IMR-90 (cell line): Measurements from ENCODE around the gene INTS15. TPM values are rescaled to one million over a fixed set of nuclear protein-coding genes. Genes with fewer than 3 reads are reported as not detected.

ENCODE experiments used
- ATAC-seq: fragments of 200-7000 bp; cut with Tn5 transposase; 2 replicates; pipeline ENCODE4 v1.9.1; 2020; ENCODE audit warnings: low read depth, mild to moderate bottlenecking, moderate library complexity
- BruUV-seq: library from RNA; stranded (reverse); fragments of 400-500 nt; replicated peaks from 2 replicates; lab custom pipeline; 2021; lab: Mats Ljungman, UMichigan
- CTCF ChIA-PET: fragments of 300-600 bp; formaldehyde crosslinking; extraction: SDS; loops from one replicate; lab custom pipeline; 2021; ENCODE audit warnings: antibody characterized with exemption; lab: Yijun Ruan, JAX
- POLR2A ChIA-PET: fragments of 300-600 bp; sonication (Branson Sonifier 250); formaldehyde crosslinking; loops from one replicate; lab custom pipeline; 2022; ENCODE audit warnings: antibody characterized with exemption; ENCODE audit not compliant: unreplicated experiment; lab: Charles Lee
- DNase-seq: peaks from one replicate; pipeline ENCODE4 v3.0.0; 2013
- H2AFZ ChIP-seq: replicated peaks from 2 replicates; pipeline ENCODE3; 2013; ENCODE audit warnings: low read length, mild to moderate bottlenecking; ENCODE audit not compliant: poor library complexity
- H2AK5ac ChIP-seq: 2 replicates; pipeline ENCODE4 v1.6.1; 2013; ENCODE audit warnings: low read depth, low read length, inconsistent platforms
- H2AK9ac ChIP-seq: replicated peaks from 2 replicates; pipeline ENCODE3; 2013; ENCODE audit warnings: mild to moderate bottlenecking, low read depth, low read length, moderate library complexity; ENCODE audit not compliant: poor library complexity
- H2BK120ac ChIP-seq: 2 replicates; pipeline ENCODE4 v1.6.1; 2013; ENCODE audit warnings: low read depth, low read length, inconsistent platforms
- H2BK15ac ChIP-seq: 3 replicates; pipeline ENCODE4 v1.6.1; 2013; ENCODE audit warnings: low read depth, low read length, inconsistent platforms
- H2BK20ac ChIP-seq: 2 replicates; pipeline ENCODE4 v1.6.1; 2013; ENCODE audit warnings: low read depth, mild to moderate bottlenecking, inconsistent platforms, low read length, moderate library complexity
- H2BK5ac ChIP-seq: 2 replicates; pipeline ENCODE4 v1.6.1; 2013; ENCODE audit warnings: mild to moderate bottlenecking, low read depth, low read length, inconsistent platforms; ENCODE audit not compliant: poor library complexity, severe bottlenecking
- H3K14ac ChIP-seq: replicated peaks from 2 replicates; pipeline ENCODE4 v1.6.1; 2013; ENCODE audit warnings: low read depth, low read length, inconsistent platforms
- H3K18ac ChIP-seq: 2 replicates; pipeline ENCODE4 v1.6.1; 2013; ENCODE audit warnings: low read depth, low read length, control low read depth
- H3K23ac ChIP-seq: 2 replicates; pipeline ENCODE4 v1.6.1; 2013; ENCODE audit warnings: low read depth, low read length, inconsistent platforms
- H3K27ac ChIP-seq: 2 replicates; pipeline ENCODE4 v1.5.1; 2013; ENCODE audit warnings: mild to moderate bottlenecking, control low read depth, low read length; ENCODE audit not compliant: insufficient read depth
- H3K27me3 ChIP-seq: 2 replicates; pipeline ENCODE4 v1.6.1; 2013; ENCODE audit warnings: low read length; ENCODE audit not compliant: control insufficient read depth, insufficient read depth
- H3K36me3 ChIP-seq: 2 replicates; pipeline ENCODE4 v1.6.1; 2013; ENCODE audit warnings: low read length, mixed read lengths; ENCODE audit not compliant: control insufficient read depth, insufficient read depth
- H3K4ac ChIP-seq: 2 replicates; pipeline ENCODE4 v1.6.1; 2013; ENCODE audit warnings: low read depth, low read length, inconsistent platforms
- H3K4me1 ChIP-seq: 2 replicates; pipeline ENCODE4 v1.6.1; 2013; ENCODE audit warnings: low read length, mixed read lengths; ENCODE audit not compliant: control insufficient read depth, insufficient read depth
- H3K4me2 ChIP-seq: 2 replicates; pipeline ENCODE4 v1.6.1; 2013; ENCODE audit warnings: low read depth, mild to moderate bottlenecking, control low read depth, low read length, moderate library complexity
- H3K4me3 ChIP-seq: 2 replicates; pipeline ENCODE4 v1.5.1; 2013; ENCODE audit warnings: low read depth, mild to moderate bottlenecking, control low read depth, low read length, moderate library complexity; ENCODE audit not compliant: insufficient read depth
- H3K56ac ChIP-seq: 2 replicates; pipeline ENCODE4 v1.6.1; 2013; ENCODE audit warnings: low read length, inconsistent platforms; ENCODE audit not compliant: insufficient read depth; ENCODE audit errors: extremely low read depth
- H3K79me1 ChIP-seq, 2 experiments: 2 replicates each; pipeline ENCODE4 v1.6.1; 2013; ENCODE audit warnings: low read length in 2 of 2, inconsistent platforms in 1 of 2, low read depth in 1 of 2
- H3K9ac ChIP-seq: 2 replicates; pipeline ENCODE4 v1.6.1; 2013; ENCODE audit warnings: low read depth, low read length, control low read depth
- H3K9me1 ChIP-seq: 2 replicates; pipeline ENCODE4 v1.6.1; 2013; ENCODE audit warnings: low read length, inconsistent platforms; ENCODE audit not compliant: insufficient read depth
- H3K9me3 ChIP-seq: 2 replicates; pipeline ENCODE4 v1.6.1; 2013; ENCODE audit warnings: low read length; ENCODE audit not compliant: control insufficient read depth, insufficient read depth
- H4K20me1 ChIP-seq: 2 replicates; pipeline ENCODE4 v1.6.1; 2013; ENCODE audit warnings: low read length, inconsistent platforms; ENCODE audit not compliant: insufficient read depth
- H4K5ac ChIP-seq: 2 replicates; pipeline ENCODE4 v1.6.1; 2013; ENCODE audit warnings: mild to moderate bottlenecking, low read depth, low read length, control low read depth
- H4K8ac ChIP-seq, 2 experiments: 2 replicates each; pipeline ENCODE4 v1.6.1; 2013; ENCODE audit warnings: low read depth in 2 of 2, low read length in 2 of 2, control low read depth in 1 of 2, inconsistent platforms in 1 of 2
- H4K91ac ChIP-seq: 2 replicates; pipeline ENCODE4 v1.6.1; 2013; ENCODE audit warnings: low read depth, low read length, inconsistent platforms; ENCODE audit not compliant: insufficient read depth
- BHLHE40 ChIP-seq: fragments of 150-350 bp; IDR thresholded peaks from 2 replicates; pipeline ENCODE4 v1.6.1; 2016; ENCODE audit warnings: mild to moderate bottlenecking, low read depth, low read length
- CEBPB ChIP-seq: IDR thresholded peaks from 2 replicates; pipeline ENCODE4 v1.6.1; 2012; ENCODE audit warnings: low read depth, low read length, improper control_type of control experiment
- CHD1 ChIP-seq: IDR thresholded peaks from 2 replicates; pipeline ENCODE4 v1.6.1; 2012; ENCODE audit warnings: low read depth, low read length, improper control_type of control experiment
- CTCF ChIP-seq: conservative IDR thresholded peaks from 2 replicates; pipeline ENCODE4 v1.5.1; 2012; ENCODE audit warnings: mild to moderate bottlenecking, low read depth, low read length, improper control_type of control experiment
- ELK1 ChIP-seq: fragments of 150-350 bp; IDR thresholded peaks from 2 replicates; pipeline ENCODE4 v1.6.1; 2016; ENCODE audit warnings: low read depth, mild to moderate bottlenecking, low read length, moderate library complexity, borderline replicate concordance
- FOS ChIP-seq: fragments of 150-350 bp; IDR thresholded peaks from 2 replicates; pipeline ENCODE4 v1.6.1; 2016; ENCODE audit warnings: low read depth, low read length
- MAFK ChIP-seq: IDR thresholded peaks from 2 replicates; pipeline ENCODE4 v1.6.1; 2012; ENCODE audit warnings: low read depth, low read length, improper control_type of control experiment
- MAZ ChIP-seq: IDR thresholded peaks from 2 replicates; pipeline ENCODE4 v1.6.1; 2012; ENCODE audit warnings: low read depth, mild to moderate bottlenecking, low read length, improper control_type of control experiment, moderate library complexity, borderline replicate concordance
- MXI1 ChIP-seq: IDR thresholded peaks from 2 replicates; pipeline ENCODE4 v1.6.1; 2012; ENCODE audit warnings: low read depth, mild to moderate bottlenecking, low read length, moderate library complexity, borderline replicate concordance
- NFE2L2 ChIP-seq: fragments of 150-350 bp; IDR thresholded peaks from 2 replicates; pipeline ENCODE4 v1.6.1; 2016; ENCODE audit warnings: low read depth, mild to moderate bottlenecking, low read length
- POLR2A ChIP-seq: IDR thresholded peaks from 2 replicates; pipeline ENCODE4 v1.6.1; 2012; ENCODE audit warnings: mild to moderate bottlenecking, low read depth, low read length
- RAD21 ChIP-seq: IDR thresholded peaks from 2 replicates; pipeline ENCODE4 v1.6.1; 2012; ENCODE audit warnings: low read length, improper control_type of control experiment
- RCOR1 ChIP-seq: IDR thresholded peaks from 2 replicates; pipeline ENCODE4 v1.6.1; 2012; ENCODE audit warnings: mild to moderate bottlenecking, low read length, improper control_type of control experiment; ENCODE audit not compliant: insufficient replicate concordance
- RFX5 ChIP-seq: IDR thresholded peaks from 2 replicates; pipeline ENCODE4 v1.8.0; 2012; ENCODE audit warnings: low read depth, mild to moderate bottlenecking, low read length, moderate library complexity
- SMC3 ChIP-seq: fragments of 150-350 bp; IDR thresholded peaks from 2 replicates; pipeline ENCODE4 v1.6.1; 2016; ENCODE audit warnings: low read depth, mild to moderate bottlenecking, antibody characterized with exemption, low read length, moderate library complexity
- USF2 ChIP-seq: fragments of 150-350 bp; IDR thresholded peaks from 2 replicates; pipeline ENCODE4 v1.6.1; 2017; ENCODE audit warnings: mild to moderate bottlenecking, antibody characterized with exemption, low read length, low read depth
- WGBS, 2 experiments: methylation state at CpG; one replicate each; pipeline versions ENCODE4 v1.1.5 to v1.1.7; 2013; ENCODE audit warnings: missing lambda C conversion rate in 2 of 2; ENCODE audit not compliant: insufficient read length in 1 of 2; ENCODE audit errors: extremely low coverage in 2 of 2; 5-methylcytosine and 5-hydroxymethylcytosine counted together
- dilution Hi-C: fragments of 300-500 bp; cut with HindIII; formaldehyde crosslinking; loops from one replicate; pipeline ENCODE4 v1.14.3; 2018; ENCODE audit warnings: low sequenced_read_pairs; ENCODE audit not compliant: unreplicated experiment
- in situ Hi-C: fragments of 300-500 bp; cut with MboI; formaldehyde crosslinking; loops from 3 replicates; pipeline ENCODE4 v1.14.3; 2019; ENCODE audit warnings: low sequenced_read_pairs, inconsistent platforms, mixed read lengths
- intact Hi-C: fragments of 100-400 bp; cut with micrococcal nuclease; formaldehyde crosslinking; loops from 2 replicates; pipeline ENCODE4 v1.10.0; 2022
- polyA plus RNA-seq, 3 experiments: library from polyadenylated mRNA; depleted of rRNA; stranded (reverse); fragments of >200 nt; gene quantifications; 2 replicates each; pipeline ENCODE4 v1.2.3, GENCODE V29; 2012; ENCODE audit warnings: low replicate concordance in 1 of 3
- total RNA-seq: library from RNA; depleted of rRNA; stranded (reverse); fragments of >200 nt; gene quantifications from 2 replicates; pipeline ENCODE4 v1.2.3, GENCODE V29; 2012

Gene INTS15
- total and polyA plus RNA-seq, 2 of the 4 experiments (the other 2 are of a cell fraction): 7.0 to 20.8 TPM

- no peaks in the 10 kb centered on the region for H4K20me1 ChIP-seq
- no peak overlapping the region for H2BK20ac ChIP-seq
- no peak overlapping the region for H3K4ac ChIP-seq
- H4K5ac ChIP-seq: no peak overlapping the region
- dilution Hi-C loops: no loop called here
- H3K18ac ChIP-seq: no peak overlapping the region
- no peak overlapping the region for H4K91ac ChIP-seq
- H2BK5ac ChIP-seq: no peak overlapping the region
- no peak for DNase-seq
- BruUV-seq: no TSS peak
- 71% methylated on average over 1 of the region's 7 CpGs; no CpG with 5 or more reads in 1 of the 2 experiments for WGBS, 2 experiments
- intact Hi-C loops: loop anchor here (5.0 kb wide), 1 partner anchor 54 kb away; no protein-coding TSS in a partner anchor
- no peak overlapping the region for H2AK5ac ChIP-seq
- CTCF ChIA-PET: no interaction called here
- H3K9ac ChIP-seq: no peak overlapping the region
- H2AK9ac ChIP-seq: no peak overlapping the region
- no peak overlapping the region for H2AFZ ChIP-seq
- H3K79me1 ChIP-seq: peaks cover 0 to 1% of the 10 kb centered on the region in 2 experiments; a peak in 1 of 4 replicates
- H3K9me1 ChIP-seq: peaks cover 3% of the 10 kb centered on the region; the same call in 1 of the 2 replicates
- H3K27ac ChIP-seq: no peak overlapping the region
- POLR2A ChIA-PET: interaction anchor here (0.6 kb wide), 1 partner anchor 94 kb away, joined by 4 read pairs; no protein-coding TSS in a partner anchor
- H2BK15ac ChIP-seq: no peak overlapping the region
- no peak overlapping the region for H3K56ac ChIP-seq
- ATAC-seq: no peak
- no peaks in the 10 kb centered on the region for H3K36me3 ChIP-seq
- no peak overlapping the region for H3K14ac ChIP-seq
- no peak overlapping the region for H3K4me2 ChIP-seq
- H3K4me3 ChIP-seq: no peak overlapping the region
- no peaks in the 10 kb centered on the region for H3K27me3 ChIP-seq
- in situ Hi-C loops: no loop called here
- H3K4me1 ChIP-seq: no peaks in the 10 kb centered on the region
- H3K23ac ChIP-seq: no peak overlapping the region
- H3K9me3 ChIP-seq: no peaks in the 10 kb centered on the region; the same call in 1 of the 2 replicates
- TF ChIP-seq RCOR1 (no peak), POLR2A (no peak), CEBPB (no peak), NFE2L2 (no peak), CHD1 (no peak), BHLHE40 (no peak), SMC3 (no peak), CTCF (no peak), MAFK (no peak), MXI1 (no peak), RAD21 (no peak), RFX5 (no peak), FOS (no peak), ELK1 (no peak), MAZ (no peak), USF2 (no peak)
- no peak overlapping the region for H4K8ac ChIP-seq
- H2BK120ac ChIP-seq: no peak overlapping the region
Observed at GRCh38 chr7:6571160-6571779, 18.6 kb upstream of the INTS15 start.
